ENCODE results near the gene ITPR2.
"Not testable (repeated sequence)": the region's sequence is repeated elsewhere in the genome, so short reads cannot be mapped to it uniquely, and the experiment has no call there.

Gene ITPR2

GRCh38 chr12:26627335-26627734, 205.7 kb downstream of the ITPR2 start:
- DNase-seq (ENCODE audit: low read depth): no peak

DNA sequence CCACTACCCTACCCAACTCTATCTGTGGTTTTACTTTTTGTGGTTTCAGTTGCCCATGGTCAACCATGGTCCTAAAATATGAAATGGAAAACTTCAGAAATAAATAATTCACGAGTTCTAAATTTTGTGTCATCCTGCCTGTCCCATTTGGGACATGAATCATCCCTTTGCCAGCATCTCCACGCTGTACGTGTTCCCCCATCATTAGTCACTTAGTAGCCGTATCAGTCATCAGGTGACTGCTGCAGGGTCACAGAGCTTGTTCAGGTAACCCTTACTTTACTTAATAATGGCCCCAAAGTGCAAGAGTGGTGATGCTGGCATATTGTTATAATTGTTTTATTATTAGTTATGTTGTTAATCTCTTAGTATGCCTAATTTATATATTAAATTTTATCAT, 209.9 kb downstream of the ITPR2 start:
- DNase-seq (ENCODE audit: low read depth): no peak

DNA sequence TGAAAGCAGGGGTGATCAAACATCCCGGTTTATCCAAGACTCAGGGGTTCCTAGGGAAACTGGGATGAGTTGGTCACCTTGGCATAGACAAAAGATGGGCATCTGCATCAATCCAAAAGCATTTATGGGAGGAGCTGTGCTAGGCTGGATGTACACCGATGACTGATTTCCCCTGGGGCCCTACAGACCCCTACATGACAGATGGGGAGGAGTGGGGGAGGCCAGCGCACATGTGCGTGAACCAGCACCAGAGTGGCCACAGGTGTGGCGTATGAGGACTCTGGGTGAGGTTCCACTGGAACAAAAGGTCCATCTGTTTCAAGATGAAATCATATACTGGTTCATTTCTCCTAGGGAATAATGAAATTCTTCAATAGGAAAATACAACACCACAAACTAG, 210.4 kb downstream of the ITPR2 start:
- DNase-seq (ENCODE audit: low read depth): no peak

GRCh38 chr12:26621932-26622331, 211.1 kb downstream of the ITPR2 start:
- no peak for DNase-seq (ENCODE audit: low read depth)

DNA sequence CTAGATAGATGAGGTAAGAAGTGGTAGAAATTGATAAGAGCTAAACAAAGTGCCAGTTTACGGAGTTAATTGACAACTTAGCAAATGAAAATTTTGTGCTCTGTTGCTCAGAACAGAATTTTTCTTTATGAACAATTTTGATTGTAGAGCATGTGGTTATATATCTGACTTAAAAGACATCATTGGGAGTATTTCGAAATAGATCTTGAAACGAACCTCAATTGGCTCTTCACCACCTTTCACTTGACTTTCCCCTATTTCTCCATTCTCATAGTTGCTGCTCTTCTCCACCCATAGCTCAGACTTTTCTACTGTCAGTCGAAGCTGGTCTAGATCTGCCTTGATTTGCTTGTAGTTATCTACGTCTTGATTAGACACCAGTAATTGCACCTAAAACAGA, 212.1 kb downstream of the ITPR2 start:
- no peak for DNase-seq (ENCODE audit: low read depth)

DNA sequence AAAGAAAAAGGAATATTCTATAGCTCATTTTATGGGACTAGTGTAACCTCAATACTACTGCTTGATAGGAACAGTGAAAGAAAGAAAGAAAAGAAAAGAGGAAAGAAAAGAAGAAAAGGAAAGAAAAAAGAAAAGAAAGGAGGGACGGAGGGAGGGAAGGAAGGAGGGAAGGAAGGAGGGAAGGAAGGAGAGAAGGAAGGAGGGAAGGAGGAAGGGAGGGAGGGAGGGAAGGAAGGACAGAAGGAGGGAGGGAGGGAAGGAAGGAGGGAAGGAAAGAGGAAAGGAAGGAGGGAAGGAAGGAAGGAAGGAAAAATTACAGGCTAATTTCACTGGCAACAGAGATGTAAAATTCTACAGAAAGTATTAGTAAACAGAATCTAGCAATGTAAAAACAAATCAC, 215.5 kb downstream of the ITPR2 start:
- no peak for DNase-seq (ENCODE audit: low read depth)

- no peak for DNase-seq (ENCODE audit: low read depth)
Observed at GRCh38 chr12:26614011-26614616, 218.9 kb downstream of the ITPR2 start.

- no peak for DNase-seq (ENCODE audit: low read depth)
Observed at GRCh38 chr12:26612203-26612602, 220.8 kb downstream of the ITPR2 start.

GRCh38 chr12:26611598-26611997, 221.4 kb downstream of the ITPR2 start:
- DNase-seq (ENCODE audit: low read depth): no peak

DNA sequence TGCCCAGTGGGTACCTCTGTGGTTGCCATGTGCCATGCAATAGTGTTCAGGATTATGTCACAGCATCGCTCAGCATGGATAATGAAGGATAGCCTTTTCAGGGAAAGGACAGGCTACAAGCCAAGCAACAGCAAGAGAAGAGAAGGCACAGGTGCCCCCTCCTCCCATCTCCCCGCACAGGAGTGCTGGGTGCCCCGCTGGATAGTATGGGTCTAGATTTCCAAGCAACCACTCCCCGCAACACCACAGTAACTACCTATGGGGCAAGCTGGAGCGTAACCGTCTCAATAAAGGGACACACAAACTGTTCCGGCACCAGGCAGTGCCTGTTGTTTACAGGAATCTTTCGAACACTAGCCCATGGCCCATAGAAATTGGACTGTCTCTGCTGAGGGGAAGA, 222.2 kb downstream of the ITPR2 start:
- DNase-seq (ENCODE audit: low read depth): no peak

- no peak for DNase-seq (ENCODE audit: low read depth)
Observed at GRCh38 chr12:26609986-26610385, 223.0 kb downstream of the ITPR2 start.

GRCh38 chr12:26608706-26609105, 224.3 kb downstream of the ITPR2 start:
- no peak for DNase-seq (ENCODE audit: low read depth)

DNA sequence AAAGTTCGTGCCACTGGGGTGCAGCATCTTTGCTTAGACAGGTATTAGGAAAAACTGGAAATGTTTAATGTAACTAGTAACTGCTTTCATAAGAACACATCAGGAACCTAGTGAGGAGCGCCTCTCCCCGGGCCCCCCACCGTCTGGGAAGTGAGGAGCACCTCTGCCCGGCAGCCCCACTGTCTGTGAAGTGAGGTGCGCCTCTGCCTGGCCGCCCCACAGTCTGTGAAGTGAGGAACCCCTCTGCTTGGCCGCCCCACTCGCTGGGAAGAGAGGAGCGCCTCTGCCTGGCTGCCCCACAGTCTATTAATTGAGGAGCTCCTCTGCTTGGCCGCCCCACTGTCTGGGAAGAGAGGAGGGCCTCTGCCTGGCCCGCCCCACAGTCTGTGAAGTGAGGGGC, 224.7 kb downstream of the ITPR2 start:
- DNase-seq (ENCODE audit: low read depth): no peak

GRCh38 chr12:26606911-26607310, 226.1 kb downstream of the ITPR2 start:
- DNase-seq (ENCODE audit: low read depth): no peak

DNA sequence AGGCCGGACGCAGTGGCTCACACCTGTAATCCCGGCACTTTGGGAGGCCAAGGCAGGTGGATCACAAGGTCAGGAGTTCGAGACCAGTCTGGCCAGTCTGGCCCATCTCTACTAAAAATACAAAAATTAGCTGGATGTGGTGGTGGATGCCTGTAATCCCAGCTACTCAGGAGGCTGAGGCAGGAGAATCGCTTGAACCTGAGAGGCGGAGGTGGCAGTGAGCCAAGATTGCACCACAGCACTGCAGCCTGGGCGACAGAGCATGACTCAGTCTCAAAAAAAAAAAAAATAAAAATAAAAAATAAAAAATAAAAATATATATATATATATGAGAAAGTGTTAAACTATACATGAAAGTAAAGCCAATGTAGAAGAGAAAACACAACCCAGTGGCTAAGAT, 228.2 kb downstream of the ITPR2 start:
- DNase-seq (ENCODE audit: low read depth): not testable (repeated sequence)

DNA sequence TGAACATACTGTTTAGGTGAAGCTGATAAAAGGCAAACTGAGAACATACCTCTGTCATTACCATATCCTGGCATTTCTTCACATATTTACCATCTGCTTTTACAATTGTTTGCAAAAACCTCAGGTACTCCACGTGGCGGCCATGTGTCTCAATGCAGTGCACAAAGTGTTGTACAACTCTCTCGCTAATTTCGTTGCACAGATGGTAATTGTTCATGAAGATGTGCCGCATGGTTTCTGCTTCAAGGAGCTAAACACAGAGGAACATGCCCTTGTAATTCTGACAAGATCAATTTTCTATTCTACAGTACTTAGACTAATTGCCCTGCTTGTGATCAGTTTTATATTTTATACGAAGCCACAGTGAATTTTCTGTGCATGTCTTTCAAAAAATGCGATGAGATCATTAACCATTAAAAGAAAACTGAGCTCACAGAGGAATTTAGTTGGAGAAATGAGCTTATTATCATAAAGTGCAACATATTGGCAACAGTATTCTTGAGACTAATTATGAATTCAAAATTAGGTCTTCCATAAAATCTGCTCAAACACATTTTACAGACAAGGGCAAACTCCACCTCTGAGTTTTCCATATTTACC, 233.8 kb downstream of the ITPR2 start:
- DNase-seq (ENCODE audit: low read depth): no peak

DNA sequence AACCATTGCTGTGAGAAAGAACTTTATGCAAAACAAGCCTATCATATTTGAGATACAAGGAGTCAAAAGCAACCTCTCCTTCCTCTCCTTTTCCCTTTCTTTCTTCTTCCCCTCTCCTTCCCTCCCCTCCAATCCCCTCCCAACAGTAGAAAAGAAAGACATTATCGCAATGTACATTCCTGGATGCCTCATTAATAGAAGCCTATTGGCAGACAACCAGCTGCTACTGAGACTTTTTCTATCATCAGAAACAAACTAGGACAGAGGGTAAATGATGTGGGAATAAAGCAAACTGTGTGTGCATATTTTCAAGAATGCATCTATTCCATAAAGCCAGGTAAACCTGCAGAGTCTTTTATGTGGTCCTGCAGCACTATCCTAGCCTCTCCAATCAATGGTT, 237.2 kb downstream of the ITPR2 start:
- no peak for DNase-seq (ENCODE audit: low read depth)

- DNase-seq (ENCODE audit: low read depth): no peak
Observed at GRCh38 chr12:26580619-26581018, 252.4 kb downstream of the ITPR2 start.

DNA sequence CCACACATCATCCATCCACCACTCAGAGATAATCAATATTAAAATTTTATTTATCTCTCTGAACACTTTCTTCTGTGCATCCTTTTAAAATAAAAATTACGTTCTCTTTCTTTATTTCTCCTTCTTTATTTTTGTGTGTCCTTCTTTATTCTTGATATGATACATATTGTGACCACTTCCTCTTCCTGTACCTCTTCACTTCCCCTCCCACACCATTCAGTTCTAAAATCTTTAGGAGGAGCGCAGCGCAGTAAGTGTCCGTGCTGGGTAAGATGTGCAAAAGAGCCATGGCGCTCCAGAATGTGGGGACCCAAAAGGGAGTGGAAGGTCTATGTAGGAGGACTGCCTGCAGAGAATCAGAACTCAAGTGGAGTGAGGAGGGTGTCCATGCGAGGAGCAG, 256.7 kb downstream of the ITPR2 start:
- DNase-seq (ENCODE audit: low read depth): no peak

DNA sequence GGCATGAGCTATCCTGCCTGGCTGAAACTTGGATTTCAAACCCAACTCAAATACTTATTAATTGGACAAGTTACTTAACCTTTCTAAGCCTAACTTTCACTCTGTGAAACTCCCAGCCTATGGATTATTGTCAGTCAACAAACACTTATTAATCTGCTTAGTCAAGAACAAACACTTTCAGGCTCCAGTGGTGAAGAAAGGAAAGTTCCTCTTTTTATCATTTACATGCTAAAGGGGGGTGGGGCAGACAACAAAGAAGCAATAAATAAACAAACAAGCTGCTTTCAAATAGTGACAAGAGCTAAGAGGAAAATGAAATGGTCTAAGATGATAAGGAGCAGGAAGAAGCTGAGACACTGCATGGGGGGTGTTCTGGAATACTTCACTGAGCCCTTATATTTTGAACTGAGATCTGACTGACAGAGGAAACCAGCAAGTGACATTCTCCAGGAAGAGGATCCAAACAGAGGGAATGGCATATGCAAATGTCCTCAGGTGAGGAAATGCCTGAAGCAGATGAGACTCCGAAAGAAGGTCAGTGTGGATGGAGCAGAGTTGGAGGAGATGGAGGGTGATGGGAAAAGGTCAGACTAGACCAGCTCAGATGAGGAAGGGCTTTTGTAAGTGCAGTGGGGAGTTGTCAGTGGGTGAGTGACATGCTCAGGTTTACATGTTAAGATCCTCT, 259.6 kb downstream of the ITPR2 start:
- DNase-seq (ENCODE audit: low read depth): no peak

- no peak for DNase-seq (ENCODE audit: low read depth)
Observed at GRCh38 chr12:26572137-26572536, 260.9 kb downstream of the ITPR2 start.

GRCh38 chr12:26571560-26571959, 261.4 kb downstream of the ITPR2 start:
- no peak for DNase-seq (ENCODE audit: low read depth)

- no peak for DNase-seq (ENCODE audit: low read depth)
Observed at GRCh38 chr12:26567126-26567525, 265.9 kb downstream of the ITPR2 start.

DNA sequence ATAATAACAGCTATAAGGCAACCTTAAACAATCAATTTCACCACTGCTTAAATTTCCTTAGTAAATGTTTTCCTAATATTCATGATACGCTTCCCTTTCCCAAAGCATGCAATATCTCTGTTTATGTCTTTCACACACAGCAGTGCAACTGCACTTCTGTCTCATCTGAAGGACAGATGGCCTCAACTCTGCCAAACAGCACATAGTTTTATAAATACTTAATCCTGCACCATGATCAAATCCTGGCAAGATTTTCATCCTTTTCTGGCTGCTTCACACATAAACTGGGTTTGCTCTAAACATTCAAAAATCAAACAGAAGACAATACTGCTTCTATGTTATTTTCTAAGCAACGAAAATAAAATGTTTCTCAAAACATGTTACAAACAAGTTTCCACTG, 266.3 kb downstream of the ITPR2 start:
- no peak for DNase-seq (ENCODE audit: low read depth)

Measured in CMK (cell line).